Mucosa of gallbladder (tissue), 1 donor: Measurements from ENCODE around the gene VAPB. TPM values are rescaled to one million over a fixed set of nuclear protein-coding genes. Genes with fewer than 3 reads are reported as not detected.

Experiments used
- DNase-seq: peaks from one replicate; pipeline ENCODE4 v3.0.0-alpha.2; 2020; ENCODE audit warnings: low spot score
- total RNA-seq: library from RNA; stranded (reverse); gene quantifications from one replicate; pipeline ENCODE4 v1.2.1, GENCODE V29; 2021
- donor health status: DM: no; HTN: no; CAD: no.

Gene VAPB
- total RNA-seq, 1 donor from 2014 or later: 63.0 TPM

DNA sequence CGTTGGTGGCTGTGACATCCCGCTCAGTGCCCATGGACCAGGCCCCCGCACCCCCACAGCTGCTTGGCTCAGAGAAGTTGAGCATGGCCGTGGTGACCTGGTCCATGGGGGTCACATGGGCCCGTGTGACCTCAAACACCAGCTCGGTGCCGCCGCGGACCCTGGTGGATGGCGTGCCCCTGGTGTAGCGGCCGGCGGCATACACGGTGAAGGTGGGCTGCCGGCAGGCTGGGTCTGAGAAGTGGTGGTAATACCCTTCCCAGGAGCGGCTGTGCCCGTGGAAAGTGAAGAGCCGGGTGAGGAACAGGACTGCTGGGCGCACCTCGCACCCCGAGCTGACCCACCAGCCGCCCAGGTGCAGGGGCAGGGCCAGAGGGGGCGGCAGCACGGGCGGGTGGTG, 72.1 kb downstream of the VAPB start:
- no peak for DNase-seq

DNA sequence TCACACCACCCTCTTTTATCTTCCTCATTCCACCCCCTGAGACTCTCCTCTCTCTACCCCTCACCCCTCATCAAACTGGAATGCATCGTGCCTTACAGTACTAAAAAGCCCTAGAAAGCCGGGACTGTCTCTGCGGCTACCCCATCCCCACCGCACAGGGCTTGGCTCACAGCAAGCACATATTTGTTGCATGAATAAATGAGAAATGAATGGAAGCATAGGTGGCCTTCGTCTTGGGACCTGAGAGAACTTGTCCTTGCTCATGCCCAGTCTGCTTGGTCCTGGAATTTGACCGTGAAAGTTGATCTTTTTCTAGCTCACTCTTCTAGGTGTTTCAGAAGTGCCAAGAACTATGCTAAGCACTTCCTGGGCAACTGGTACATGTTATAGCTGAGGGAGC, 72.9 kb downstream of the VAPB start:
- DNase-seq: no peak

DNA sequence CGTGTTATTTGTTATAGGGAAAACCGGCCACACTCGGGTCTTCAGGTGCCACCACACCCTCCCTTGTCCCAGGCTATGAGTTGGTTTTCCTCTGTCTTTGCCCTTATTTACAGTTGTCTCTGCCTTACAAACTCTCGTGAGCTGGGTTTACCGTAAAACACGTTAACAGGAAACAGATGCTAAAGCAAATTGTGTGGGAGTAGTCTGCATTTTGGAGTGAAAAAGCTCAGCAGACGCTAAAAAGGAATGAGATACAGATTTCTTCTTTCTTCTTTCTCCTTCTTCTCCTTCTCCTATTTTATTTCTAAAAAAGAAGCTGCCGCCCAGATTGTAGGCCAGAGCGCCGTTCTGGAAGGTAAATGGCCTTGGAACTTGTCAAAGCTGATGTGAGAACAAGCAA, 74.2 kb downstream of the VAPB start:
- DNase-seq: no peak

DNA sequence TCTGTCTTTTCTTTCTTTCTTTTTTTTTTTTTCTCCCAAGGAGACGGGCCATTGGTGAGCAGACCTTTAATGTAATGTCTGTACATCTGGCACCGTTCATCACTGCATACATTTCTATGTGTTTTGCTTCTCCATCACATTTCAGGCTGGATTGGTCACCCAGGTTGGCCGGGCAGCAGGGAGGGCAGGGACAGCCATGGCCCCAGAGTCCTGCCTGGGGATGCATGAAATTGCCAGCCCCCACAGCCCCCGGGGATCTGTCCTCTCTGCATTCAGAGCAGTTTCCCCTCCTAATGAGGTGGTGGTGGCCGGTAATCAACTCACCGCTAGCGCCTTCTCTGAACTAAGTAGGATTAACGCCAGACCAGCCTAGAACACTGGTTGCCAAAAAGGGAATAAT, 75.8 kb downstream of the VAPB start:
- no peak for DNase-seq

DNA sequence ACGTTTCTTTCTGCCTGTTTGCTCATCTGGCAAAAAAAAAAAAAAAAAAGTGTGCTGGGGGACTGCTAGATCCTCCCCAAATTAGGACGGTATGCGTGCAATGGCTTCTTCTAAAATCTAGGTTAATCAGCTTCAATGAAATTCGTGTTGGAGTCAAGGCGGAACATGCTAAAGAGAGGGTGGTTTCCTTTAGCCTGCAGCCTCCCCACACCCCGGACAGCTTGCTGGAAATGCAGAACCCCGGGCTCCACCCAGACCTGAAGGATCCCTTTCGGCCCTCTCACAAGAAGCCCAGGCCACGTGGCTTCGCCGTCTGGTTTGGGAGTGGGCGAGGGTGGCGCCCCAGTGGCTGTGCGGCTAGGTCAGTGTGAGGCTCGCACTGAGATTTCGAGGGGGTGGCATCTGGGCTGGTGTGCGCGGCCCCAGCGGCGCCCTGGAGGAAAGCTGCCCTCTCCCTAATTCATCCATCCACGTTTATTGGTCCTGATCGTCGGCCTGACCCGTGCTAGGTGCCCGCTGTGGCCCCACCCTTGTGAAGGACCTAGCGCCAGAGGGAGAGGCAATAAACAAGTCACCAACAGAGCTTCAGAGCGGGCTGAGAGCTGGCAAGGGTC, 77.2 kb downstream of the VAPB start:
- DNase-seq: no peak

DNA sequence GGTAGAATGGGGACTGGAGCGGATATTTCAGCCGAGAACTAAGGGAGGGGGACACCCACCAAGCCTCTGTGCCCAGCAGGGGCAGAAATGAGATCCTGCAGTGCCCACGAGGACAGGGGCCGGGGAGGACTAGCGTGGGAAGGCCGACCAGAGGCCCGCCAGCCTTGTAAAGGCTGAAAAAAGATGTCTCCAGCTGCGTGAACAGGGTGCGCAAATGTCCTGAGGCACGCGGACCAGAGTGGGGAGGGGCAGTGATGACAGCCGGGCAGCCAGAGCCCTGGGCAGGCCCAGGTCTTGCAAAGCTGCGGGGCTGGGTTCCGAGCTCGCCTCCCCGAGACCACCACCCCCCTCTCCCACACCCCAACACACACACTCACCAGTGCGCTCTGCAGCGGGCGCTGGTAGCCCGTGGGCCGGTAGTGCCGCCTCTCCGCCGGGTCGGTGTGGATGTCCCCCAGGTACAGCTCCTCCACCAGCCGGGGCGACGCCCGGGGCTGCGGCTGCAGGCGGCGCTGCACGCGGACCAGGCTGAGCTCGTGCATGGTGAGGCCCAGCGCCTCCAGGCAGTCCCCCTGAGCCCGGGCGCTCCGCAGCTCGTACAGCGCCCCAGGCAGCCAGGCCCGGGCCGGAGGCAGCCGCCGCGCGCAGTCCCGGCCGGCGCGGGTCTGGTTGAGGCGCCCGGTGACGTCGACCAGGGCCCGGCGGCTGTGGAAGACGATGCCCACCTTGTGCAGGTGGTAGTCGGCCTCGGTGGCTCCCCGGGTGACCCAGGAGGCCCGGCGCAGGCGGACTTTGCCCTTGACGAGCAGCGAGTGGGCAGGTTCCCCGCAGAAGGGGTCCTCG, 77.9 kb downstream of the VAPB start:
- no peak for DNase-seq

DNA sequence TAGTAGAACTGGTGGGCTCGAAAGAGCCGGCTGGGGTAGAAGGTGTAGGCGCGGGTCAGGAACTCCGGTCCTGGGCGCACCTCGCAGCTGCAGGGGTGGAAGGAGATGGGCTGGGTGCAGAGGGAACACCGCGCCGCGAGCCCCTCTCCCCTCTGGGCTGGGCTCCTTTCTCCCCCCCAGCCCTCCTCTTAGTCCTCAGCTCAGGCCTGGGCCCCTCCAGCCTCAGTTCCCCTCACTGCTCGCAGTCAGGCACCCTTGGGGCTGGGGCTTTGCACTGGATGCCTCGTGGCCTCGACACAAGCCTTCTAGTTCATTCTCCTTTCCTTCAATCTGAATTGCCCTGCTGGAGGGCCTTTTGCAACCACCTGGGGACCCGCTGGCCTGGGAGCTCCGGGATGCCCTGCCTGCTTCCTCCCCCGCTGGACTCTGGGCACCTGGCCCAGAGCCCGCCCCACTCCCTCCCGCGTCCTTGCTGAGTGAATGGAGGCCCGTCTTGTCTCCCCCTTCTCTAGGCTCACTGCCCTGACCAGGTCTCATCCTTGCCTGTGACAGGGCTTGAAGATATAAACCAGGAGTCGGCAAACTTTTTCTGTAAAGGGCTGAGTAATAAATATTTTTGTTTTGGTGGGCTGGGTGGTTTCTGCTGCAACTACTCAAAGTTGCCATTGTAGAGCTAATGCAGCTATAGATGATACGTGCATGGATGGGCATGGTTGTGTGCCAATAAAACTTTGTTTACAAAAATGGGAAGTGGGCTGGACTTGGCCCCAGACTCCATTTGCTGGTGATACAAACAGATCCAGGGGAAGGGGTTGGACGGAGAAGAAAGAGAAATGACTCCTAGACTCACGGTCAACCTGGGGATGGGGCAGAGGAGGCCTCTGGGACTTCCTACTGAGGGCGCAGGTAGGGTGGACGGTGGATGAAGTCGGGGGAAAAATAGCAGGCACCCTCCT, 78.8 kb downstream of the VAPB start:
- no peak for DNase-seq

DNA sequence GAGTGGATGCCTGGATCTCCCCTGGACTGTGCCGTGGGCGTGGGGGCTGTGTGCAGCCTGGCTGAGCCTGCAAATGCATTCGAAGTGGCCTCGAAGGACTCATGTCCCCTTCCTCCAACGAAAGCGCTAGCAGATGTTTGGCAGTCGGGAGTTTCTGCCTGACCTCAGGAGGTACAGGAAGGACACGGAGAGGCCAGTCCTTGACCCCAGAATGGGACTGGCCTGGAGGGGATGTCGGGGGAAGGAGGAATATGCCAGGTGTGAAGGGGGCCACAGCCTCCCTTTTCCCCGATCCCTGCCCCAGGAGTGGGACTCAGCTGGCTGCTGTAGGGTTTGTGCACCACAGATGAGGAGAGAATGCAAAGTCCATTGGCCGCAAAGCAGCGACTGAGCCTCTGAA, 80.6 kb downstream of the VAPB start:
- DNase-seq: no peak

DNA sequence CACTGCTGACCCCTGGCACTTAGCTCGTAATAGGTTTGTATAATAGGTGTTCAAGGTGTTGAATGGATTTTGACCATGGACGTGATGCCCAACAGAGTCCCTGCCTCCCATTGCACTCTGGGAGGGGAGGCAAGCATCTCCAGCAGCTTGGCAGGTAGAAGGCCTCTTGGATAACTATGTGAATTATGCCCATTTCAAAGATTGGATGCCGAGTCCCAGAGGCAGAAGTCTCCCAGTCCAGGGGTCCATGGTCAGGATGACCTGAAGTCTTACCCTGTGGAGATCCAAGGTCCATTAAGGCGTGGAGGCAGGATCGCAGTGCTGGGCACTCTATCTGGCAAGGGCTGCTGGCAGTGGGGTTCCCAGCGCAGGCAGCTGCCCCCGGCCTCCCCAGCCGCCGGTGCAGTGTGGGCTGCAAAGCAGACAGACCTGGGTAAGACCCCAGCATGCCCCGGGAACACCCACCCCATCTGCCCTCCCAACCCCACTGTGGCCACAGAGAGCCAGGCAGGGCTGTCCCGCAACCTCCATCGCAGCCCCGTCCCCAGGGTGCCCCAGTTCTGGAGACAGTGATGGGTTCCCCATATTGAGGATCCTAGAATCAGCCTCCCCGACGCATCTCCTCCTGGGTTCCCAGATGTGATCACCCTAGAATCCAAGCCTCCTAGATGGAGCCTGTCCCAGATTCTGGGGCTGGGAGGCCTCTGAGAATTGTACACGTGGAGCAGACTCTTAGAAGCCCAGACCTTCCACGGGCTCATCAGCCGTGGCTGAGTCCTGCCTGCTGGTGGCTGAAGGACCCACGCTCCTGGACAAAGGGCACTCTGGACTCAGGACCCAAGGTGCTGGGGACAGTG, 81.5 kb downstream of the VAPB start:
- DNase-seq: no peak

DNA sequence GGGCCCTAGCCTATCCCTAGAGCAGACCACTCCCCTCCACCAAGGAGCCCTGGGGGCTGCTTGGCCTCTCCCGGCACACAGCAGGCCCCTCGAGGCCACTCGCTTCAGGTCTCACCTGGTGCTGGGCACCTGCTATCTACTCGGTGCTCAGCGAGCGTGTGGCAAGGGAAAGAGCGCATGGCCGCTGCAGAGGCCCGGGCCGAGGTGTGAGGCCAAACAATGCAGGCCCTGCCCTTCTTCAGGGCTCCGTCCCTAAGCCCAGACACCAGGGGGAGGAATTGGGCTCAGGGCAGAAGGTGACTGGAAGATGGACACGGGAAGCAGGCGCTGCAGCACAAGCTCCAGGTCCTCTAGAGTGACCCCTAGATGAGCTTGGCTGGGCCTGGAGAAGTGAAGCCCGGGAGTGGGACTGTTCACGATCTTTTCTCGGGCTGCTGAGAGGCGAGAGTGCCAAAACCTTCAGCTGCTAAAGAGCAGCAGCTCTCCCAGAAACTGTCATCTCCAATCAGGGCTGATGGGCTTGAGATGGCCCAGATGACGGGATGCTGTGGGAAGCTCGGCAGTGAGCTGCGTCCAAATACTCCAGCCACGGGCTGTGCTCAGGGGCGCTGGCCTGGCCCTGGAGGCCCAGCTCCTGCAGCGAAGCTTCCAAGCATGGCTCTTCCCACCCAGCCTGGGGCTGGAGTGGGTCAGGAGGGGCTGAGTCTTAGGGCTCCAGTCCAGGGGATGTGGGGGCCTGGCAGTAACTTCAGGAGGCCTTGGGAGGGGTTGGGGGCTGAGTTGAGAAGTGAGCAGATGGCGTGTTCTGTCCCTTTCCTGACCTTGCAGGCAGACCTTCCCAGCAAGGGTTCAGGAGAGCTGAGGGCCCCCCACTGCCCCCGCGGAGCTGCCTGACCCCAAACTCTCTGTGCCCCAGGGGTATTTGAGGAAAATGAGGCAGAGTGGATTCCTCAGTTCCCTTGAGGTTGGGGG, 82.5 kb downstream of the VAPB start:
- peak; percentile 67 for DNase-seq

DNA sequence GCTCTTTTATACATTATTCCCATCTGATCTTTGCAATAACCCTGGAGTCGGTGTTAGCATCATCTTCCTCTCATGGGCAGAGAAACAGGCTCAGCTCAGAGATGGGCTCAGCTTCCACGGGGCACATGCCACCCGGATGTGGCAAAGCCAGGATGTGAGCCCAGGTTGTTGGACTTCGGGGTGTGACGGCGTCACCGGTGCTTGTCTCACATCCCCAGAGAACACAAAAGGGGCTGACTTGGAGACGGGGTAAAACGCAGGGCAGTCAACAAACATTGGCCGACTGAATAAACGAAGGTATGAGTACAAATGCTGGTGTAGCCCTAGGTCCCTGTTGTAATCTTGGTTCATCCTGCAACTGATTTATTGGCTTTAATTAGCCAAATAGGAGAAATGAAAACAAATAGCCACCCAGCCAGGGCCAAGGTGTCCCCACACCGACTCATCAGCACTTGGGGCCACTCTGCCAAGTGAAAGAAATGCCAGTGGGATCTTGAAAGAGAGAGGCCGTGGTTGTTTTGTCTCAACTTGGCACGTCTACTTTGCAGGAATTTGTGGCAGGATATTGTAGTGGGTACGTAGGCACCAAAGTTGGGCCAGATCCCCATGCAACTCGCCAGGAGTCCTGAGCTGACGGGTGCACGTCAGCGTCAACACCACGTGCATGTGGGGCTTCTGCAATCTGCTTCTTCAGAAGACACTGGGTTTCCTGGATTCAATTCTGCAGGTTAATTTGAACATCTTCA, 83.4 kb downstream of the VAPB start:
- no peak for DNase-seq

DNA sequence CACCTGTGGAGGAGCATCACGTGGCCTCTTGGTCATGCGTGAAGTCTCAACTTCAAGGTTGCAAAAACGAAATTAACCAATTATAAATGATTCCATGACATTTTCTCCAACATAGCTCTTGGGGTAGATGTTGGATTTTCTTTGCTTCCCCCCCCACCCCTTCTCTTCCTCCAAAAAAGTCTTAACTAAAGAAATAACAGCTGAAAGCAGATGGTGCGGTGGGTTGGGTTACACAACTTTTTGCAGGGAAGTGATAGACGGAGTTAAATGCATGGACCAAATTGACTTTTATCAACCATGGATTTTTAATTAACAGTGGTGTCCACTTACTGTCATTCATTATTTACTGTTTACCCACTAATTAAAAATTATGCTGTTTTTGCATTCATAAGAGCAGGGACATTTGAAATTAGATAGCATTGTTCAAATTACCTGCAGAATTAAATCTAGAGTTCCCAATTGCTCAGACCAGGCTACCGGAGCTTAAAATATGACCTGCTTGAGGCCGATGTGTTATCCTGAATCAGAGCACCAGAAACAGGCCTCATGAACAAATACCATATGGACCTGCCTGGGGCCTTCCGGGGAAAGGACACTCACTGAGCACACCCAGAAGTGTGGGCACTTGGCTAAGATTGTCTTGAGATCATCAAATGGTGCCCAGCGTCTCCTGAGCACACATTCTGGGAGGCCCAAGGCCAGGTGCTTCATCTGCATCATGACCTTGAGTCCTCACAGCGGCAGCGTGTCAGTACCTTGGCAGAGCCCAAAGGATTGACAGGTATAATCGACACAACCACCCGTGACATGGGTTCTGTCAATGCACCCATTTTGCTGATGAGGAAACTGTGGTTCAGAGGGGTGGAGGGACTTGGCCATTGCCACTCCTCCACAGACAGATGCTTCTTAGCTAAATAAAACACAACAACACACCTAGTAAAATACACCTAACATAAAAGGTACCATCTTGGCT, 84.7 kb downstream of the VAPB start:
- DNase-seq: no peak

DNA sequence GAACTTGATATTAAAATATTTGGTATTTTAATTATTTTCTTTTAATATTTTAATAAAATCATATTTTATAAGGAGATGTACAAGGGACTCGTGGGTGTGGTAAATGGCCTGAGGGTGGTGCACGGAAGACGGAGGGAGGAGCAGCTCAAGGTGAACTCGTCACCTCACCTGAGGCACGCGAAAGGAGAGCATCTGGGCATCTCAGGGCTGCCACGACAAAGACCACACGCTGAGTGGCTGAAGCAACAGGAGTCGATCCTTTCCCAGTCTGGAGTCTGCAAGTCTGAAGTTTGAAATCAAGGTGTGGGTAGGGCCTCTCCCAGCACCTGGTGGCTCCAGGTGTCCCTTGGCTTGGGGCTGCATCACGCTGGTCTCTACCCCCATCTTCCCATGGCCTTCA, 86.4 kb downstream of the VAPB start:
- DNase-seq: peak; percentile 0

DNA sequence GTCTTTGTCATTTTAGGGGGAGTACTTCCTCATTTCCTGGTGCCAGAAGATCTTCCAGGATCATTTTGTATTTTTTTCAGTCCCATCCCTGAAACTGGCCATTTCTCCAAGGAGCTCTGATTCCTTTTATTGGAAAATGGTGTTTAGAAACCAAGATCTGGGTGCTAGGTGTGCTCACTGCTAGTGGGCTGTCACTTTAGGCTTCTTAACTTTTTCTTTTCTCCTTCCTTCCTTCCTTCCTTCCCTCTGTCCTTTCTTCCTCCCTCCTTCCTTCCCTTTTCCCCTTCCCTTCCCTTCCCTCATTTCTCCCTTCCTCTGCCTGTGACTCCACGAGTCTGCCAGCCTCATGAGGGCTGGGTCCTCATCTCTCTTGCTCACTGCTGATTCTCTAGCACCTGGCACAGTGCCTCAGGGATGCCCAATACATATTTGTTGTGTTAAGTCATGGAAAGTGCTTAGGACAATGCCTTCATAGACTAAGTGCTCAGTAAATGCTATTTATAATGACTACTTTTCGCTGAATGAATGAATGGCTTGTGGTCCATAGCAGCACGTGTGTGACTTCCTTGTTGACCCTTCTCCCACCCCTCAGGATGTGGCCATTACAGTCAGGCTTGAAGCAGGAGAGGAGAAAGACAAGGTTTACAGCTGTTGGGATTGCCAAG, 89.2 kb downstream of the VAPB start:
- no peak for DNase-seq

DNA sequence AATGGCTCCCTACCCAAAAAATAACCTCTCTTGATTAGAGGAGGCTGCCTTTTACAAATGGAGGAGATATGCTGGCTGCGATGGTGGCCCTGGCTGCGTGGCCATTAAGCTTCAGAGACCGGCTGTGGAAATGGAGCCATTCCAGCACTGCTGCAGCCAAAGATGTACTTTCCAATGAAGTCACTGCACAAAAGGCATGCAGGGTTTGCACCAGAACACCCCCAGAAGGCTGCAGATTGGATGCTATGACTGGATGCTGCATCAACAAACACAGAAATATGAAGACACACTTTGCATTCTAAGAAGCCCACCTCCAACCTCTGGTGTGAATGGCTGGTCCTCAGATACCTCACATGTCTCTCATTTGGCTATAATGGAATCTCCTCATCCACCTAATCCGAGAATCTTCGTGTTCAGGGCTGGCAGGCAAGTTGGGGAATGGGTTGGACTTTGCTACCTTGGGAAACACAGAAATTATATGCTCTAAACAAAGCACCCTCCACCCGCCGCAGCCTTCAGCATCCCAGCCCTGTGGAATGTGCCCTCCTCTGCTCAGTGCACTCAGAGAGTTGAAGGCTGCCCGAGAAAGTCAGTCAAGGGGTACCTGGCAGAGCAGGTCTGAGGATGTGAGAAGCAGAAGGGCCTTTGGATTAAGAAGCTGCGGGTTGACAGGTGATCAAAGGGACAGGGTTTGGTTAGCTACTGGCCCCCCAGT, 90.9 kb downstream of the VAPB start:
- DNase-seq: no peak

DNA sequence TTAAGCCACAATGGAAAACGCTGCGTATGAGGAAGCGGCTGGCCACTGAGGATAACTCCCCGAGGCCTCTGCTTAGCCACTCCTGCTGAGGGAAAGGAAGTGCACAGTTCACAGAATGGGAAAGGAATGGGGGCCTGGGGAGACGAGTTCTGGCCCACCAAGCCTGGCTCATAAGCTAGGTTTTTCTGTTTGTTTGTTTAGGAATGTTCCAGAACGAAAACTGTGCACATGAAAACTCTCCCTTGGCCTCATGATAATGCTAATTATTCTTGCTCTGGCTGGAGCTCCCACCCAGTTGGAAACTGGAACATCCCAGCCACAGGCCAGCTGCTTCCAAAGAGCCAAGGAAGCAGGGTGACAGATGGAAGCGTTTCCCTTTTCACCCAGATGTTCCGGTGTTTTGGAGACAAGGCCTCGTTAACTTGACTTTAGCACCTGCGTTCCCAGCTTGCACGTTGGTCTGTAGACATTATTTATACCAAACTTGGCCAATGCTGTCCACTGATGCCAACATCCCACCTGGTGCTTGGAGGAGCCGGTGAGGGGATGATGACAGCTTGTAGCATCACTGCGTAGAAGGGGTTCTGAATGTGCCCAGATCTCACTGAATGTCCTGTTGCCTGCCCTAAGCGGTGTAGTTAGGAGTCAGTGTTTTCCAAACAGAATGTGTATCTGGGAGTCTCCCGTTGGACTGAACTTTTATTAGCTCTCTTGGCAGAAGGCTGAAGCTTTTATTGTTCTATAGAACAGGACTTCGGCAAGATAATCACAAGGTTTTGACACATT, 91.7 kb downstream of the VAPB start:
- no peak for DNase-seq
